CD4-positive, alpha-beta T cell (primary cell): Measurements from ENCODE around the gene IL1RN. TPM values are rescaled to one million over a fixed set of nuclear protein-coding genes. Genes with fewer than 3 reads are reported as not detected.

ENCODE experiments used
- ATAC-seq: fragments of 200-7000 bp; cut with Tn5 transposase; one replicate; pipeline ENCODE4 v1.10.0; 2022; ENCODE audit warnings: mild to moderate bottlenecking; ENCODE audit not compliant: poor library complexity
- CTCF ChIA-PET: fragments of 350-600 bp; sonication (Branson Sonifier 250); formaldehyde crosslinking; loops from one replicate; lab custom pipeline; 2021; ENCODE audit warnings: antibody characterized with exemption, inconsistent platforms; lab: Charles Lee
- POLR2A ChIA-PET: fragments of 350-600 bp; sonication (Branson Sonifier 250); formaldehyde crosslinking; loops from one replicate; lab custom pipeline; 2021; ENCODE audit warnings: antibody characterized with exemption, inconsistent platforms; lab: Charles Lee
- DNase-seq, 14 experiments: peaks; one replicate each; pipeline ENCODE4 v3.0.0-alpha.2; 2013 to 2020; ENCODE audit warnings: mixed read lengths in 2 of 14
- H3K27ac ChIP-seq, 2 donors: one replicate each; pipeline versions ENCODE4 v1.5.1 to v1.7.0; 2013; ENCODE audit warnings: low read length in 2 of 2, low read depth in 1 of 2, mild to moderate bottlenecking in 1 of 2
- H3K27me3 ChIP-seq, 2 experiments: 1 replicate in 1 of 2; 2 replicates in 1 of 2; pipeline versions ENCODE4 v1.6.1 to v1.7.0; 2013; ENCODE audit warnings: low read length in 2 of 2, control low read depth in 1 of 2, mild to moderate bottlenecking in 1 of 2, moderate library complexity in 1 of 2; ENCODE audit not compliant: insufficient read depth in 2 of 2, control insufficient read depth in 1 of 2
- H3K36me3 ChIP-seq: one replicate; pipeline ENCODE4 v1.6.1; 2013; ENCODE audit warnings: low read length, control low read depth; ENCODE audit not compliant: insufficient read depth
- H3K4me1 ChIP-seq: one replicate; pipeline ENCODE4 v1.6.1; 2013; ENCODE audit warnings: low read length, control low read depth; ENCODE audit not compliant: insufficient read depth
- H3K4me3 ChIP-seq: one replicate; pipeline ENCODE4 v1.5.1; 2013; ENCODE audit warnings: mild to moderate bottlenecking, low read length, moderate library complexity
- H3K9me3 ChIP-seq, 2 experiments: 1 replicate in 1 of 2; 2 replicates in 1 of 2; pipeline versions ENCODE4 v1.6.1 to v1.7.0; 2013; ENCODE audit warnings: low read length in 2 of 2, mild to moderate bottlenecking in 2 of 2, control low read depth in 1 of 2, moderate library complexity in 1 of 2; ENCODE audit not compliant: control insufficient read depth in 1 of 2, insufficient read depth in 1 of 2
- H3K27ac Mint-ChIP-seq: one replicate; pipeline ENCODE4 v1.8.0; 2020; ENCODE audit warnings: mixed read lengths
- H3K27me3 Mint-ChIP-seq: one replicate; pipeline ENCODE4 v1.8.0; 2021; ENCODE audit warnings: mixed read lengths
- H3K36me3 Mint-ChIP-seq: one replicate; pipeline ENCODE4 v1.8.0; 2021; ENCODE audit warnings: low read depth, mixed read lengths
- H3K4me1 Mint-ChIP-seq: one replicate; pipeline ENCODE4 v1.8.0; 2021; ENCODE audit warnings: low read depth, mixed read lengths
- H3K4me3 Mint-ChIP-seq: one replicate; pipeline ENCODE4 v1.8.0; 2020; ENCODE audit warnings: mild to moderate bottlenecking, mixed read lengths
- H3K9me3 Mint-ChIP-seq: one replicate; pipeline ENCODE4 v1.8.0; 2020; ENCODE audit warnings: mixed read lengths
- CTCF ChIP-seq: fragments of 200-600 bp; IDR thresholded peaks from one replicate; pipeline ENCODE4 v1.8.0; 2022; ENCODE audit warnings: antibody characterized with exemption, mild to moderate bottlenecking
- intact Hi-C, 2 experiments: fragments of 100-400 bp; cut with DNase I in 1 of 2; cut with micrococcal nuclease in 1 of 2; formaldehyde crosslinking; loops; one replicate each; pipeline versions ENCODE4 v1.15.1 to v1.9.0; 2023 to 2025; cut with DNase I, micrococcal nuclease
- total RNA-seq, 174 experiments: library from RNA in 2 of 174; stranded (reverse) in 2 of 174; gene quantifications; one replicate each; pipeline ENCODE4 v1.2.3 and lab custom pipeline; 2021 to 2026

Gene IL1RN
- total RNA-seq, 2 experiments from 2014 or later: 0.31 to 0.58 TPM

DNA sequence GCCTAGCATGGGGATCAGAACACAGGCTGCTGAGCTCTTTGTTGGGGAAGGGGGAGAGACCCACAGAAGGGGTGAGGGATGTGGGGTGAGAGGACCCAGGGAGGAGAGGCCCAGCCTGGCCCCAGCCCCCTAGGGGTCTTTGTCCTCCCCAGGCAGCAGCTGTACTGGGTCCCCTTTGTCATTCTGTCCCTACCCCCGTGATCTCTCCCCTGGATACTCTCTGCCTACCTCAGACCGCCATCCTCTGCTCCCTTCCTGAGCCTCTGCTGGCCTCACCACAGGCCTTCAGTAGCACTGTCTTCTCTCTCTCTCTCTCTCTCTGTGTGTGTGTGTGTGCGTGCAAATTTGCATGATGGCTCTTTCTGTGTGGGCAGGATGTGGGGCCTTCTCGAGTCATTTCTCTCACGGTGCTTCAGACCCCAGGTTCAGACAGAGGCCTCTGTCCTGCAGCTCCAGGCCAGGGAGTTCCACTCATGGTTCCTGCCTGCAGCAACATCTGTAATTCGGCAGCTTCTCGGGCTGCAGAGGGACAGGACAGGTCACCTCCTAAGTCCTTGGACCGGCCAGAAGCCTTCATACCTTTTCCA lies 47.7 kb downstream of the IL1RN start:
- Mint-ChIP-seq H3K4me1 (peaks cover 78% of the 10 kb centered on the region), H3K27me3 (peaks cover 5% of the 10 kb centered on the region), H3K4me3 (peak overlapping the region; percentile 92), H3K27ac (peak overlapping the region; percentile 93), H3K36me3 (peaks cover 54% of the 10 kb centered on the region), H3K9me3 (no peaks in the 10 kb centered on the region)
- POLR2A ChIA-PET: interaction anchor here (1.3 to 4.1 kb wide), 13 partner anchors 8 to 214 kb away, joined by 4 to 91 read pairs (median 11); no protein-coding TSS in a partner anchor
- CTCF ChIA-PET: interaction anchor here (0.7 to 3.8 kb wide), 10 partner anchors 9 to 215 kb away, joined by 3 to 35 read pairs (median 6); no protein-coding TSS in a partner anchor
- ATAC-seq (peak; percentile 53), DNase-seq (peak; percentile 39 to 91 (median 60))
- Histone ChIP-seq H3K4me3 (peak overlapping the region; percentile 86), H3K36me3 (peaks cover 32% of the 10 kb centered on the region), H3K4me1 (peaks cover 99% of the 10 kb centered on the region), H3K9me3 (no peaks in the 10 kb centered on the region), H3K27me3 (no peaks in the 10 kb centered on the region), H3K27ac (peak overlapping the region; percentile 62 to 88)
- intact Hi-C loops: loop anchor here in 1 of 2 experiments (2.0 kb wide), 1 partner anchor 18 kb away; no protein-coding TSS in a partner anchor
- TF ChIP-seq CTCF: no peak

- DNase-seq: peak in 6 of 14 experiments; percentile 36 to 65 (median 53)
- H3K27ac ChIP-seq: peak overlapping the region; percentile 62 to 88
- no peaks in the 10 kb centered on the region for H3K27me3 ChIP-seq
- H3K36me3 ChIP-seq: peaks cover 32% of the 10 kb centered on the region
- peaks cover 99% of the 10 kb centered on the region for H3K4me1 ChIP-seq
- ChIA-PET CTCF (interaction anchor here (0.7 to 3.8 kb wide), 8 partner anchors 8 to 214 kb away, joined by 3 to 35 read pairs (median 5); no protein-coding TSS in a partner anchor), POLR2A (interaction anchor here (1.0 to 4.1 kb wide), 11 partner anchors 8 to 191 kb away, joined by 3 to 91 read pairs (median 22); no protein-coding TSS in a partner anchor)
- Mint-ChIP-seq H3K9me3 (no peaks in the 10 kb centered on the region), H3K27me3 (peaks cover 5% of the 10 kb centered on the region), H3K4me3 (peak overlapping the region; percentile 92), H3K27ac (peak overlapping the region; percentile 93), H3K36me3 (peaks cover 61% of the 10 kb centered on the region), H3K4me1 (peaks cover 85% of the 10 kb centered on the region)
- no peaks in the 10 kb centered on the region for H3K9me3 ChIP-seq
- H3K4me3 ChIP-seq: peak overlapping the region; percentile 86
- no peak for ATAC-seq
- intact Hi-C loops: loop anchor here in 1 of 2 experiments (2.0 kb wide), 1 partner anchor 19 kb away; no protein-coding TSS in a partner anchor
- no peak for TF ChIP-seq CTCF
These were observed 48.6 kb downstream of the IL1RN start for GRCh38 chr2:113175736-113176695.

GRCh38 chr2:113176696-113177355 lies 49.4 kb downstream of the IL1RN start:
- H3K36me3 ChIP-seq: peaks cover 40% of the 10 kb centered on the region
- ATAC-seq: no peak
- peak overlapping the region; percentile 93 for H3K27ac Mint-ChIP-seq
- H3K36me3 Mint-ChIP-seq: peaks cover 69% of the 10 kb centered on the region
- no peaks in the 10 kb centered on the region for H3K9me3 ChIP-seq
- H3K27me3 Mint-ChIP-seq: peaks cover 5% of the 10 kb centered on the region
- no peak for TF ChIP-seq CTCF
- H3K9me3 Mint-ChIP-seq: no peaks in the 10 kb centered on the region
- ChIA-PET CTCF (interaction anchor here (1.3 to 3.8 kb wide), 2 partner anchors 18 to 39 kb away, joined by 6 to 35 read pairs; no protein-coding TSS in a partner anchor), POLR2A (interaction anchor here (1.0 to 4.1 kb wide), 5 partner anchors 15 to 39 kb away, joined by 3 to 91 read pairs (median 31); no protein-coding TSS in a partner anchor)
- intact Hi-C loops: no loop called here
- peak overlapping the region in 1 of 2 donors; percentile 62 for H3K27ac ChIP-seq
- H3K4me1 ChIP-seq: peaks cover 99% of the 10 kb centered on the region
- peaks cover 85% of the 10 kb centered on the region for H3K4me1 Mint-ChIP-seq
- DNase-seq: no peak
- peak overlapping the region; percentile 92 for H3K4me3 Mint-ChIP-seq
- H3K4me3 ChIP-seq: peak overlapping the region; percentile 86
- no peaks in the 10 kb centered on the region for H3K27me3 ChIP-seq
